SKM-1 treated with dmso at 0.1 percent for 144 hours (cell line): Measurements from ENCODE around the gene COMMD7.

Experiments
- DNase-seq: peaks from one replicate; lab custom pipeline; 2025; ENCODE audit not compliant: unreplicated experiment; lab: John Stamatoyannopoulos, UW

Gene COMMD7

DNA sequence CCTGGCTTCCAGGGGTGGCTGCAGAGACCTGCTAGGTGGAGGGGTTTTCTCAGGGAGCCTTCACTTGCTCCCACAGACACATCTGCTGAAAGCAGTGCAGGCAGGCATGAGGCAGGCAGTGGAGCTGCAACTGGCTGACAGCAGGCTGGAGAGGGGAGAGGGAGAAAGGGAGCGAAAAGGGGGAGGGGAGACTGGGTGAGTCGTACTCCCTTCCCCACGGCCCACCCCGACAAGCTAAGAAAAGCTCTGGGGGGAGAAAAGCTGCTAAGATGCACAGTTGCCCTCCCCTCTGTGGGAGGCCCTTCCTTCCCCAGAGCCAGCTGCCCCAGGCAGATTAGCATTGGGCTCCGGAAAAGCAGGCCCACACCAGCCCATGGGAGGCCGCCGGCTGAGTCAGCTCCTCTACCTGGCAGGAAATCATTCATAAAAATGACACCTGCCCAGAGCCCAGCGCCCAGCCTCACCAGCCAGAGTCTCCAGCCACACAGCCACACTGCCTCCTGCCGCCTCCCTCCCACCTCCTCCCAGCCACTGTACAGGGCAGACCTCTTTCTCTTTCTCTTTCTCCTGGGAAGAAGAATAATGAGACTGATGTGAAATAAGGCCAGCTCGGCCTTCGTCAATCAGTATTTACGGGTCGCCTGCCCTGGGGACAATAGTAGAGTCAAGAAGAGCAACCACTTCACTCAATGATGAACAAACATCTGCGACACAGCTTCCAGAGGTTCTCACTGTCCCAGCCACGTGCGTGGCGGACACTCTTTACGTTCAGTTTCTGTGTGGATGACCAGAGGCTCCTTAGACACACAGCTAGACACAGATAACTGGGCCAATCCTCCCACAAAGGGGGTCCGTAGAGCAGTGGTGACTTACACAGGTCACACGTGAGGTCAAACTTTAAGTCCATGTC lies 61.8 kb downstream of the COMMD7 start:
- DNase-seq, result no peak

DNA sequence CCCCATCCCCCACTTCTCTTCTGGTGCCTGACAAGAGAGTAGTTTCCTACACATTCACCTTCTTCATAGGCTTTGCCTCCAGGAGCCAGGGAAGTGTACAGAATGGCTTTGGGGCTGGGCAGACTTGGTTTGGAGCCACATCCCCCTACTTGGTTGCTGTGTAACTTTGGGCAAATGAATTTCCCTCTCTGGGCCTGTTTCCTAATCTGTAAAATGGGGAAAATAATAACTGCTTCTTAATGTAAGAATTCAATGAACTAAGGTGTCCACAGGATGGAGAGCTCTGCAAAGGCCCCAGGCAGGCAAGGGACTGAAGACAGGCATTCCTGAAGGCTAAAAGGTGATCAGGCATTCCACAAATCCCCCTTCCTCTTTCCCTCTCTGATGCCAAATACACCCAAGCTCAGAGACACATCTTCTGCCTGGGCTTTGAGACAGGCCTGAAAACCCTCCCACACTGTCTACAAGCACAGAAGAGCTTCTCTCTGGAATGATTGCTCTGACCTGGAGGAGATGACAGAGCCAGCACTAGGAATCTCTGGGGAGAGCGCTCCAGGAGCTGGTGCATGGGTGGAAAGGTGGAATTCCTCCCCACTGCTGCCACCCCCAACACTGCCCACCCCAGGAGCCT lies 62.6 kb downstream of the COMMD7 start:
- no peak for DNase-seq

DNA sequence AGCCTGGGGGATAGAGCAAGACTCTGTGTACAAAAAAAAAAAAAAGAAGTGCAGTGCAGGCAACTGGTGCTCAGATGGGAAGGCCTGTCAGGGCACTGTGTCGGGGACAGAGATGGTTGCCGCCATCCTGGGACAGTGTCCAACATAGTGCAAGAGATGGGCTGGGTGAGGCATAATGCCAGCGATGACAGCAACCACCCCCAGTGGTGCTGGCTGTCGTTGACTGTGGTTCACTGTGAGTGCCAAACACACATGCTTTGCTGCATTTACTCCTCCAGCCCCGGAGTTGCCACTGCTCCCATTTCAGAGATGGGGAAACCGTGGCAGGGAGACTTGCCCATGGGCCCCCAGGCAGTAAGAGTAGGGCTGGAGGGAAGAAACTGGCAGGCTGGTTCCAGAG lies 64.3 kb downstream of the COMMD7 start:
- no peak for DNase-seq

DNA sequence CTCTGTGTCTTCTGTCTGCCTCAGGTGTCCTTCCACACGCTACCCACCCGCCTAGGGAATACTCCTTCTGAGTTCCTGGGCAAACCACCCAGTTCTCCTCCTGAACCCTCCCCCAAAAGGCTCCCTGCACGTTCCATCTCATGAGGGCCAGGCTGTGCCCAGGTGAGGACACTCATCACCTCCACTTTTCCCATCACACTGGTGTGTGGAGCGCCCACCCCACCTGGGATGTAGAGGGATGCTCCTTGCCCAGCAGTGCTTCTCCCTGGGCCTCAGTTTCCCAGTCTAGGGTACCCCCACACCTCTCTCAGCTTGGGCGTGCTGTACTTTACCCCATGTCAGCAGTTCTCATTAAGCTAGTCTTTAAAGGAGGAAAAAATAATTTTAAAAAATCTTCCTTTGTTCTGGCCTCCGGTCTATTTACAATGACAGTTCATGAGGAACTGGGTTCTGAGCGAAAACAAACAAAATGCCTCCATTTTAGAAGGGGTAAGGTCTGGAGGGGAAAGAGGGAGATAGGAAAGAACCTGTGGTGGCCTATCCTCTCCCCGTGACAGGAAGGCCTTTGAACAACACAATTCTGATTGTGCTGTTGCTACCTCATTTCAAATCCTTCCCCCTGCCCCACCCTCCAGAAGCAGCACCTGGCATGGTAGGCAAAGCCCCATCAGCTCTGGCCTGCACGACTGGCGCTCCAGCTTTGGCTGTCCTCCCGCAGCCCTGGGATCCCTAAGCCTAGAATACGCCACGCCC lies 67.9 kb downstream of the COMMD7 start:
- DNase-seq, result no peak

DNA sequence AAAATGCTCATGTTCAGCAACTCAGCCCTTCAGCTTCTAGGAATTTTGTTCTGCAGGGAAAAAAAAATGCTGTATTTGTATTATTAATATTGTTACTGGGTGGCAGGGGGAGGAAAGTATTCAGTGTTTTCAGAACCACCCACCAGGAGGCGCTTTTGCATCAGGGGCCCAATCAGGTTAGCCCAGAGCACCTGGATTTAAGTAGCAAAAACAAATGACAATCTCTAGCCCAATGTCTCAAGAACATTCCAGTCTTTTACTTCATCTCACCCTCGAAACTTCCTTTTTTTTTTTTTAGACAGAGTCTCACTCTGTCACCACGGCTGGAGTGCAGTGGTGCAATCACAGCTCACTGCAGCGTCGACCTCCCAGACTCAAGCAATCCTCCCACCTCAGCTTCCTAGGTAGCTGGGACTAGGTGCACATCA lies 68.9 kb downstream of the COMMD7 start:
- DNase-seq, result peak; percentile 83

DNA sequence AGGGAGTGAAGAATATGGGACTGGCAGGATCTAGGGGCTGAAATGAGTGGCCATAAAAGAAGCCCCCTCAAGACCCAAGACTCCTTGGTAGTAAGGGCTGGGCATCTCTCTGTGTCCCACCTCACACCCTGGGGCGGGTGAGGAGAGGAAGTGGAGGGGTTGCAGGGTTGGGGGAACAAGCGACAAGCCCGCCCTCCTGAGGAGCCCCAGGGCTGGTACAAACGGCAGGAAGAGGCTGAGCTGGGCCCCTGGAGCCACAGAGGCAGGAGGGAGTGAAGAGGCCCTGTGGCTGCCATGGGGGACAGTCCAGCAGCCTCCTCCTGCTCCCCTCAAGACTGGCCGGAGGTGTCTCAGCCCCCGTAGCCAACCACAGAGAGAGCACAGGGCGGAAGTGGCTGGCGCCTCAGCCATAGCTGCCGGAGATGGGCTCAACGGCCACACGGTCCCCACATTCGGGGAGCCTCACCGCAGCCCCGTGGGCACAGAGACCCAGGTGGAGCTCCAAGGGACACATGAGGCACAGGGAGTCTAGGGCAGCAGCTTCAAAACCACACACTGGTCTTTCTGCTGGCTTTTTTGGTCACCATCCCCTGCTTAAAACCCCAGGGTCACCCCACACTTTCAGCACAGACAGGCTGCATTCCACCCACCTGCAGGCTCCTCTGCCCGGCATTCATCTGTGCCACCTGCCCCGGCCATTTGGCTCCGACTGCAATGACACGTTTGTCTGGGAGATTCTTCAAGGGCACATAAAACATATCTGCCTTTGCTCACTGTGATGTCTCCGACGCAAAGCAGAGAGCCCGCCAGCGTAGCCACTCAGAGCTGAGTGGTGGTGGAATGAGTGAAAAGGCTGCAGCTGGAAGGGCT lies 70.0 kb downstream of the COMMD7 start:
- peak; percentile 69 for DNase-seq

DNA sequence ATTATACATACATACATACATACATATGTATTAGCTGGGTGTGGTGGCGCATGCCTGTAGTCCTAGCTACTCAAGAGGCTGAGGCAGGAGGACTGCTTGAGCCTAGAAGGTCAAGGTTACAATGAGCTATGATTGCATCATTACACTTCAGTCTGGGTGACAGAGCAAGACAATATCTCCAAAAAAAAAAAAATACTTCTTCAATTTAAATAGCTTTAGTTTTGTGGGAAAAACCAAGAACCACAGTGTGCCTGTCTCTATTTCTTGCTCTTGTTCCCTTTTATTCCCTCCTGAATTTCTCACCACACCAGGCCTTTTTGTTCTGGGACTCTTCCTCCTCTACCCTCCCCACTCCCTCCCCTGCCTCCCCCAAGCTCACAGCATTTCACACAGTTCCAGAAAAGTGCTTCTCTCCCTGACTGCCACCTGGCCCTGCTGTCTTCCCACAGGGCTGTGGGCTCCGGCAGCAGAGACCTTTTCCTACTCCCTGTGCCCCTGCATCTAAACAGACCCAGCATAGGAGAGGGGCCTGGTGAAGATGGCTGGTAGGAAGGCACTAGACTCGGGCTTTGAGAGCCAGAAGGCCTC lies 70.8 kb downstream of the COMMD7 start:
- peak; percentile 89 for DNase-seq

DNA sequence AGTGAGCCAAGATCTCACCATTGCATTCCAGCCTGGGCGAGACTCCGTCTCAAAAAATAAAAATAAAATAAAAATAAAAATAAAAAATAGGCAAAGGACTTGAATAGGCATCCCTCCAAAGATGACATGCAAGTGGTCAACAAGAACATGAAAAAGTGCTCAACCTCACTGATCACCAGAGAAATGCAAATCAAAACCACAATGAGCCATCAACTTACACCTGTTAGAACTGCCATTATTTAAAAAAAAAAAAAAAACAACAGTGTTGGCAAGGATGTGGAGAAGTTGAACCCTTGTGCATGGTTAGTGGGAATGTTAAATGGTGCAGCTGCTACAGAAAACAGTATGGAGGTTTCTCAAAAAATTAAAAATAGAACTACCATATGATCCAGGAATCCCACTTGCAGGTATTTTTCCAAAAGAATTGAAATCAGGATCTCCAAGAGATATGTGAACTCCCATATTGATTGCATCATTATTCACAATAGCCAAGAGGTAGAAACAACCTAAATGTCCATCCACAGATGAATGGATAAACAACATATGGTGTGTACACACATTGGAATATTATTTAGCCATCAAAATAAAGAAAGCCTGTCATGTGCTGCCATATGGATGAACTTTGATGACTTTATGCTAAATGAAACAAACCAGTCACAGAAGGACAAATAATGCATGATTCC lies 72.4 kb downstream of the COMMD7 start:
- DNase-seq, result no peak

DNA sequence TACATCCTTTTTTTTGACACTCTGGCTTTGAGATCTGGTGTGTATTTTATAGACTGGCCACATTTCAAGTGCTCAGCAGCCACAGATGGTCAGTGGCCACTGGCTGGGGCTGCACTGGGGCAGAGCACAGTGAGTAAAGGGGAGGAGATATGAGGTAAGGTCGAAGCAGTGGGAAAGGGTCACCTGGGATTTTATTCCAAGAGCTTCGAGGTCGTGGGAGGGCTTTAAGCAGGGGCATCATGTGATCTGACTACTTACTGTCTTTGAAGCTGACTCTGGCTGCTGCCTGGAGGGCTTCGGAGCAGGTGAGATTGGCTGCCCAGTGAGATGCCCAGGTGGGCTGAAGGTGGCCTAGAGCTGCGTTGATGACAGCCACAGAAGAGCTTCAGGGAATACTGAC lies 76.2 kb downstream of the COMMD7 start:
- DNase-seq, result no peak

DNA sequence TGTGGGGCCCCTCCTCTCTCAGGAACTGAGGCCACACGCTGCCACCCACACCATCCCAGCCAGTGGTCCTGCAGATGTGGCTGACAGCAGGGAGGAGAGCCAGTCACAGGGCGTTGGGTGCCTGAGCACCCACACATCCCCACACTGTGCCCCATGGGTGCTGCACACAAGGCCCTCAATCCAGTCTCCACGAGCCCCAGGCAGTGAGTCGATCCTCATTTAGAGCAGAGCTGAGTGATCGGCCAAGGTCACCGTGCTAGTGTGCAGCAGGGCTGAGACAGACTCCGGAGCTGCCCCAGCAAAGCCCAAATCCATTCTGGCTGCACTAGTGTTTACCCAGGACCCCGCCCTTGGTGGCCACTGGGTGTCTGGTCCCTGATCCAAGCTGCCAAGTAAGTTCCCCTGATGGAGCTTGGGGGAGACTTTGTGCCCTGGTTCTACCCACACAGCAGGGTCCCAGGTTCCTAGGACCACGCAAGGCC lies 78.5 kb downstream of the COMMD7 start:
- no peak for DNase-seq

DNA sequence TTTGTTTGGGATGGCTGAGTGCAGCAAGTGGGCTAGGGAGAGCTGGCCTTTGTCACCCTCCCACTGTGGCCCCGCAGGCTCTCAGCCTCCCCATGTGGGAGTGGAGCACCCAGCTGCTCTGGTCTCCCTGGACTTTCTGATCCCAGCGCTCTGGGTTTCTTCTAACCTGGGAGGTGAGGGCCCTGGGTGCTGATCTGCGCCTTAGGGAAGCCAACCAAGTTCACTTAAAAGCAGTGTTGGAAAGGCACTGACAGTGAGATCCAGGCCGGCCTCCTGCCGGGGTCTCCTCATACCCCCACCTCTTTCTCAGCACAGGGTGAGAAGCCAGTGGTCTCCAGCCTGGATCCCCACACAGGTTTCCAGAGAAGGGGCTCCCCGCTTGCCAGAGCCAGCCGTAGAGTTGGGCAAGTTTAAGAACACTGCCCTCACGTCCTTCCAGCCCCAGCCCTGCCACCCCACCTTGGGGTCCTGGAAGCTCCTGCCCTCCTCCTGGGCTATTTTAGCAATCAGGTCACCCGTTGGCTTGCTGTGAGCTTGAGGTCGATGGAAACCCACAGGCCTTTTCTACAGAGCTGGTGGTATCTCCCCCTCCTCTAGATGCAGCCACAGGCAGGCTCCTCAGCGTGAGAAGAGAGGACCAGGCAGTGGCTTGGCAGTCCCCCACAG lies 79.1 kb downstream of the COMMD7 start:
- no peak for DNase-seq

DNA sequence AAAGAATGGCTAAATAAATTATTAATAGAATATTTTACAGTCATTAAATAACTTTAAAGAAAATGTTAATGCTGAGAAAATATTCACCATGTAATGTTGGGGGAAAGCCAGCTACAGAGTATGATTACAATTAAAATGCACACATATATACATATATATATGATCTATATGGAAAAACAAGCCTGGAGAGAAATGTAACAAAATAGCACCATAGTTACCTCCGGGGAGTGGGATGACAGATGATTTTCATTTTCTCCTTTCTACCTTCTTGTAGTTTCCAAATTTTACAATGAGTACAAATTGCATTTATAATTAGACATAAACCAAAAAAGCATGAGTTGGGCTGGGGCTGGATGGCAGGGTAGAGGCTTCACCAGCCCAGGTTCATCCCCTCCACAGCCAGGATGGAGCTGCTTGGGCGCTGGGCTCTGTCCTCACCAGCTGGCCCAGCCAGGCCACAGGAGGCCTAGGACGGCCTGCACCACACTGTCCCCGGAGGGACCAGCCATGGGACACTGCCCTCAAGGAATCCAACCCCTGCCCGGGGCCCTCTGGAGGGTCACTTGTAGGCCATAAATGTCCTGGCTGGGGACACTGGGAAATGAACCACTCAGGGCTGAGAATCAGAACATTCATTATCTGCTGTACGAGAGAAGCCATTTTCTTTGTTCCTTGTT lies 79.8 kb downstream of the COMMD7 start:
- DNase-seq, result no peak

DNA sequence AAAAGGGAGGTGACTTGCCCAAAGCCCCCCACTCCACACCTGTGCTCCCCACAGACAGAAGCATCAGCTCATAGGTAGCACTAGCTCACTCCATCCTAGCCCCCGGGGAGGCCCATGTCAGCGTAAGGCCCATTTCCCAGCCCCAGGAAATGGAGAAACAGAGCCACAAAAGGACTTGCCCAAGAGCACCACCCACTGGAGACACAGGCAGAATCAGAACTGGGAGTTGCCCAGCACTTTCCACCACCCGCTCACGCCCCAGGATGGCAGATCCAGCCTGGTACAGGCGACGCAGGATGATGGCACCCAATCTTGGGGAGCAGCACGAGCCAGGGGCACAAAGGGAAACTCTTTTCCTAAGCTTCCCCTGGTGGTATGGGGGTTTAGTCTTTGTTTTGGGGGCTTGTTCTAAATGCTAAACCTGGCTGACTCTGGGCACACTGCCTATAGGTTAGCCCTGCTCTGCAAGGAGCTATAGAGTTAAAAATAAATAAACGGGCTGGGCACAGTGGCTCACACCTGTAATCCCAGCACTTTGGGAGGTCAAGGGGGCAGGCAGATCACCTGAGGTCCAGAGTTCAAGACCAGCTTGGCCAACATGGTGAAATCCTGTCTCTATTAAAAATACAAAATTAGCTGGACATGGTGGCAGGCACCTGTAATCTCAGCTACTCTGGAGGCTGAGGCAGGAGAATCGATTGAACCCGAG lies 81.3 kb downstream of the COMMD7 start:
- no peak for DNase-seq

DNA sequence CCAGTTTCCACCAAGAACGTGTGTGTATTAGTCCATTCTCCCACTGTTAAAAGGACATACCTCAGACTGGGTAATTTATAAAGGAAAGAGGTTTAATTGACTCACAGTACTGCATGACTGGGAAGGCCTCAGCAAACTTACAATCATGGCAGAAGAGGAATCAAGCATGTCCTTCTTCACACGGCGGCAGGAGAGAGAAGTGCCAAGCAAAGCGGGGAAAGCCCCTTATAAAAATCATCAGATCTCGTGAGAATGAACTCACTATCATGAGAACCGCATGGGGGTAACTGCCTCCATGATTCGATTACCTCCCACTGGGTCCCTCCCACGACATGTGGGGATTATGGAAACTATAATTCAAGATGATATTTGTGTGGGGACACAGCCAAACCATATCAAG lies 82.6 kb downstream of the COMMD7 start:
- no peak for DNase-seq

DNA sequence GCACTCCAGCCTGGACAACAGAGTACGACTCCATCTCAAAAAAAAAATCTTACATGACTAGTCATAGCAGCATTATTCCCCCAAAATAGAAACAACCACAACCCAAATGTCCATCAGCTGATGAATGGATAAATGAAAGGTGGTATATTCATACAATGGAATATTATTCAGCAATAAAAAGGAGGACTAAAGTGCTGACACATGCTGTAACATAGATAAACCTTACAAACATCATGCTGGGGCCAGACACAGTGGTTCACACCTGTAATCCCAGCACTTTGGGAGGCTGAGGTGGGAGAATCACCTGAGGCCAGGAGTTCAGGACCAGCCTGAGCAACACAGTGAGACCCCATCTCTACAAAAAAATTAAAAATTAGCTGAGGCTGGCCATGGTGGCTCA lies 86.4 kb downstream of the COMMD7 start:
- DNase-seq, result no peak

DNA sequence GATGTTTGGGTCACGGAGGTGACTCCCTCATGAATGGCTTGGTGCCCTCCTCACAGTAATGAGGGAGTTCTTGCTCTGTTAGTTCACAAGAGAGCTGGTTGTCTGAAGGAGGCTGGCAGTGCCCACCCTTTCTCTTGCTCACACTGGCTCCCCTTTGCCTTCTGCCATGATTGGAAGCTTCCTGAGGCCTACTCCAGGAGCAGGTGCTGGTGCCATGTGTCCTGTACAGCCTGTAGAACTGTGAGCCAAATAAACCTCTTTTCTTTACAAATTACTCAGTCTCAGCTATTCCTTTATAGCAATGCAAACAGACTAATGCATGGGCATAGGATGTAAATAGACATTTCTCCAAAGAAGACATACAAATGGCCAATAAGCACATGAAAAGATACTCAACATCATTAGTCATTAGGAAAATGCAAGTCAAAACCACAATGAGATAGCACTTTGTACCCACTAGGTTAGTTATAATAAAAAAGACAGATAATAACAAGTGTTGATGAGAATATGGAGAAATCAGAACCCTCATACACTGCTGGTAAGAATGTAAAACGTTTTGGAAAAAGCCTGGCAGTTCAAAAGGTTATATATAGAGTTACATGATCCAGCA lies 87.3 kb downstream of the COMMD7 start:
- no peak for DNase-seq

DNA sequence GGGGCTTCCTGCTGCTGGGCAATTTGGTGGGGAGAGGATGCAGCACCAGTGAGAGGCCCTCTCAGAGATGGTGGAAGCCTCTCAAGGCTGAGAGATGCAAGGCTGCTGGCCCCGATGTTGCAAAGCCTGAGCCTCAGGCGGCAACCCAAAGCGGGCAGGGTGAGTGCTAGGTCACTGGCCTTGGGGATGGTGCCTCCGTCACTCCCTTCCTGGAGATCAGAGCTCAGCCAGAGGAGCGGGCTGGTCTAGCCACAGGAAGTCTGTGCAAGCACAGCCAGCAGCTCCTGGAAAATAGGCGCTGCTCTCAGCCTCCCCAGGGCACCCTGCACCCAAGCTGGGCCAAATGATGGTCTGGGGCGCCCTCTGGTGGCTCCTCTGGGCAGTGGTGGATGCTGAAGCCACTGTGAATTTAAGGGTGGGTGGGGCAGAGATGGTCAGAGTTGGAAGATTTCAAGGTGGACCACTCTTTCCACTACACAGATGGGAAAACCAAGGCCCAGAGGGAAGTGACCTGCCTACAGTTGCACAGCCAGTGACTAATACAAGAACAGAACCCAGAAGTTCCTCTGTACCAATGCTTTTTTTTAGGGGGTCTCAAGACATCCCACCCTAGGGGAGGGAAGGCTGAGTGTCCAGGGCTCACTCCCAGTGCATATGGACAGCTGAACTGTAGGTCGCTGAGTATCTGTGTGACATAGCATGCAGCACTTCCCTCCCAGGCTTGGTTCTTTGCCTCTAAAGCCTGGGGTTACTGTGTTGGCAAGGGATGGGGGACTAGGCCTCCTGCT lies 90.3 kb downstream of the COMMD7 start:
- DNase-seq, result peak; percentile 94
